DND-41 (cell line): ENCODE measurements around the gene MAP3K10.

ENCODE experiments used
- ATAC-seq: fragments of 200-7000 bp; cut with Tn5 transposase; 3 replicates; pipeline ENCODE4 v1.9.1; 2021; ENCODE audit warnings: low read depth; ENCODE audit not compliant: insufficient read depth
- DNase-seq: peaks from one replicate; pipeline ENCODE4 v3.0.0-alpha.2; 2020
- H2AFZ ChIP-seq: 2 replicates; pipeline ENCODE4 v1.6.0; 2012; ENCODE audit warnings: low read depth, low read length
- H3K27ac ChIP-seq: 2 replicates; pipeline ENCODE4 v1.5.1; 2012; ENCODE audit warnings: low read length, inconsistent platforms
- H3K27me3 ChIP-seq: fragments of 200-600 bp; sonication (generic); 2 replicates; pipeline ENCODE4 v1.6.0; 2012; ENCODE audit warnings: low read length, mild to moderate bottlenecking, inconsistent platforms; ENCODE audit not compliant: insufficient read depth, poor library complexity
- H3K36me3 ChIP-seq: 2 replicates; pipeline ENCODE4 v1.5.1; 2012; ENCODE audit warnings: low read length, inconsistent platforms; ENCODE audit not compliant: insufficient read depth
- H3K4me1 ChIP-seq: 2 replicates; pipeline ENCODE4 v1.5.1; 2012; ENCODE audit warnings: mild to moderate bottlenecking, low read length; ENCODE audit not compliant: insufficient read depth
- H3K4me2 ChIP-seq: 2 replicates; pipeline ENCODE4 v1.6.0; 2012; ENCODE audit warnings: mild to moderate bottlenecking, moderate library complexity, low read length, inconsistent platforms; ENCODE audit not compliant: insufficient read depth
- H3K4me3 ChIP-seq, 2 experiments: fragments of 200-600 bp in 1 of 2; shearing (Covaris generic) in 1 of 2; 2 replicates each; pipeline ENCODE4 v1.5.1; 2012 to 2016; ENCODE audit warnings: inconsistent platforms in 2 of 2, low read length in 2 of 2, mild to moderate bottlenecking in 2 of 2, low read depth in 1 of 2, moderate library complexity in 1 of 2
- H3K79me2 ChIP-seq: 2 replicates; pipeline ENCODE4 v1.6.0; 2012; ENCODE audit warnings: low read length, inconsistent platforms; ENCODE audit not compliant: insufficient read depth
- H3K9ac ChIP-seq: 2 replicates; pipeline ENCODE4 v1.6.0; 2012; ENCODE audit warnings: low read depth, mild to moderate bottlenecking, inconsistent platforms, low read length, moderate library complexity
- H3K9me3 ChIP-seq: 2 replicates; pipeline ENCODE4 v1.5.1; 2012; ENCODE audit warnings: low read length, moderate library complexity, mild to moderate bottlenecking, inconsistent platforms; ENCODE audit not compliant: insufficient read depth, severe bottlenecking
- H4K20me1 ChIP-seq: 2 replicates; pipeline ENCODE4 v1.6.0; 2012; ENCODE audit warnings: low read length; ENCODE audit not compliant: insufficient read depth
- EZH2 ChIP-seq: IDR thresholded peaks from 3 replicates; pipeline ENCODE4 v1.6.1; 2012; ENCODE audit warnings: borderline replicate concordance, low read depth, mild to moderate bottlenecking, moderate library complexity, low read length, inconsistent platforms; ENCODE audit not compliant: severe bottlenecking
- TF ChIP-seq, protein P1 (sequence below): IDR thresholded peaks from 2 replicates; pipeline ENCODE4 v1.5.1; 2012; ENCODE audit warnings: borderline replicate concordance, low read length, moderate library complexity, mild to moderate bottlenecking; ENCODE audit not compliant: poor library complexity, severe bottlenecking; ENCODE audit errors: extremely low read depth

Gene MAP3K10

GRCh38 chr19:40214936-40215335, 23.7 kb downstream of the MAP3K10 start:
- Histone ChIP-seq H3K9me3 (no peaks in the 10 kb centered on the region), H3K4me2 (no peak overlapping the region), H3K27ac (no peak overlapping the region), H4K20me1 (0 out of 2 replicates have a peak, but pooled peaks cover 3% of the 10 kb centered on the region), H3K79me2 (no peaks in the 10 kb centered on the region), H3K4me1 (no peaks in the 10 kb centered on the region), H3K36me3 (peaks cover 11% of the 10 kb centered on the region), H3K27me3 (no peaks in the 10 kb centered on the region), H3K9ac (no peak overlapping the region), H3K4me3 (no peak overlapping the region), H2AFZ (no peak overlapping the region)
- DNase-seq (no peak), ATAC-seq (no peak)
- TF ChIP-seq, protein P1, sequence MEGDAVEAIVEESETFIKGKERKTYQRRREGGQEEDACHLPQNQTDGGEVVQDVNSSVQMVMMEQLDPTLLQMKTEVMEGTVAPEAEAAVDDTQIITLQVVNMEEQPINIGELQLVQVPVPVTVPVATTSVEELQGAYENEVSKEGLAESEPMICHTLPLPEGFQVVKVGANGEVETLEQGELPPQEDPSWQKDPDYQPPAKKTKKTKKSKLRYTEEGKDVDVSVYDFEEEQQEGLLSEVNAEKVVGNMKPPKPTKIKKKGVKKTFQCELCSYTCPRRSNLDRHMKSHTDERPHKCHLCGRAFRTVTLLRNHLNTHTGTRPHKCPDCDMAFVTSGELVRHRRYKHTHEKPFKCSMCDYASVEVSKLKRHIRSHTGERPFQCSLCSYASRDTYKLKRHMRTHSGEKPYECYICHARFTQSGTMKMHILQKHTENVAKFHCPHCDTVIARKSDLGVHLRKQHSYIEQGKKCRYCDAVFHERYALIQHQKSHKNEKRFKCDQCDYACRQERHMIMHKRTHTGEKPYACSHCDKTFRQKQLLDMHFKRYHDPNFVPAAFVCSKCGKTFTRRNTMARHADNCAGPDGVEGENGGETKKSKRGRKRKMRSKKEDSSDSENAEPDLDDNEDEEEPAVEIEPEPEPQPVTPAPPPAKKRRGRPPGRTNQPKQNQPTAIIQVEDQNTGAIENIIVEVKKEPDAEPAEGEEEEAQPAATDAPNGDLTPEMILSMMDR, result no peak
- TF ChIP-seq EZH2, result no peak

GRCh38 chr19:40216013-40216776, 25.0 kb downstream of the MAP3K10 start:
- DNase-seq, result no peak

DNA sequence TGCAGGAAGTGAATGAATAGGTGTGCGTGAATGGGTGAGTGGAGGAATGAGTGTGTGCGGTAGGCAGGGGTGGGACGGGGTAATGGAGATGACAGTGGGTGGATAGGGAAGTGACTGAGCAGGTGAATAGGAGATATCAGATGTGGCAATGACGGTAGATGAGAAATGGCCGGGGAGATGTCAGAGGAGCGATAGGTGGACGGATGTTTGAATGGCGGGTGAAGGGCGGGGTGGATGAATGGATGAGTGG, 25.5 kb downstream of the MAP3K10 start:
- DNase-seq (no peak), ATAC-seq (no peak)
- no peak overlapping the region for H3K4me2 ChIP-seq
- H3K27me3 ChIP-seq, result no peaks in the 10 kb centered on the region
- H3K9me3 ChIP-seq, result no peaks in the 10 kb centered on the region
- no peak overlapping the region for H3K4me3 ChIP-seq
- 0 out of 2 replicates have a peak, but pooled peaks cover 3% of the 10 kb centered on the region for H4K20me1 ChIP-seq
- no peaks in the 10 kb centered on the region for H3K4me1 ChIP-seq
- H3K9ac ChIP-seq, result no peak overlapping the region
- no peak overlapping the region for H2AFZ ChIP-seq
- H3K36me3 ChIP-seq, result 0 out of 2 replicates have a peak, but pooled peaks cover 4% of the 10 kb centered on the region
- no peaks in the 10 kb centered on the region for H3K79me2 ChIP-seq
- H3K27ac ChIP-seq, result no peak overlapping the region
- TF ChIP-seq, protein P1, result no peak
- no peak for TF ChIP-seq EZH2

More at GRCh38 chr19:40216013-40216776, 25.0 kb downstream of the MAP3K10 start:
- TF ChIP-seq EZH2, result no peak
- TF ChIP-seq, protein P1, result no peak
- H3K27ac ChIP-seq, result no peak overlapping the region
- H3K79me2 ChIP-seq, result no peaks in the 10 kb centered on the region
- no peaks in the 10 kb centered on the region for H3K27me3 ChIP-seq
- H3K4me2 ChIP-seq, result no peak overlapping the region
- H4K20me1 ChIP-seq, result 0 out of 2 replicates have a peak, but pooled peaks cover 3% of the 10 kb centered on the region
- no peaks in the 10 kb centered on the region for H3K4me1 ChIP-seq
- no peaks in the 10 kb centered on the region for H3K9me3 ChIP-seq
- ATAC-seq, result no peak
- no peak overlapping the region for H2AFZ ChIP-seq
- H3K4me3 ChIP-seq, result no peak overlapping the region
- H3K36me3 ChIP-seq, result 0 out of 2 replicates have a peak, but pooled peaks cover 4% of the 10 kb centered on the region
- H3K9ac ChIP-seq, result no peak overlapping the region
